ENCODE data around the gene HCRTR2.

DNA sequence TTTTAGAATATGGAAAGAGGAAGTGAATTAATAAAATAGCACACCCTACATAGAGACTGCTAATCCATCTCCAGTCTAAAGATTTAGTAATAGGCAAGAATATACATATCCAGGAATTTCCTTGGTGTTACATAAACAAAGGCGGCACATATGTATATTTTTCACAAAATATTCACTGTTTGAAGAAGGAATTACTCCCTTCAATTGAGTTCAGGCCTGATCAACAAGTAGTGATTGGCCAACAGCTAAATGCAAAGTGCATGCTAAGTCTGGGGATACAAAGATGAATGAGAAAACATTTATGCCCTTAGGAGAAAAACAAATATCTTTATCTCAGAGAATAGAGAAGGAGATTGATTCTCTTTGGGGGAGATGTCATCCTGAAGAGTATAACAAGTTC, 6.5 kb upstream of the HCRTR2 start:
- TF ChIP-seq GABPB1 (CRISPR knock-in tag; IDR thresholded peaks at IDR 0.05) (no peak), HMGA2 (CRISPR knock-in tag; IDR thresholded peaks at IDR 0.05) (no peak), PRRX2 (CRISPR knock-in tag; IDR thresholded peaks at IDR 0.05) (no peak), ZNF121 (CRISPR knock-in tag; IDR thresholded peaks at IDR 0.05) (no peak), TCF7 (CRISPR knock-in tag; IDR thresholded peaks at IDR 0.05; ENCODE audit: low read depth) (no peak), TEAD4 (CRISPR knock-in tag; IDR thresholded peaks at IDR 0.05) (no peak)
- TF ChIP-seq, protein P1, sequence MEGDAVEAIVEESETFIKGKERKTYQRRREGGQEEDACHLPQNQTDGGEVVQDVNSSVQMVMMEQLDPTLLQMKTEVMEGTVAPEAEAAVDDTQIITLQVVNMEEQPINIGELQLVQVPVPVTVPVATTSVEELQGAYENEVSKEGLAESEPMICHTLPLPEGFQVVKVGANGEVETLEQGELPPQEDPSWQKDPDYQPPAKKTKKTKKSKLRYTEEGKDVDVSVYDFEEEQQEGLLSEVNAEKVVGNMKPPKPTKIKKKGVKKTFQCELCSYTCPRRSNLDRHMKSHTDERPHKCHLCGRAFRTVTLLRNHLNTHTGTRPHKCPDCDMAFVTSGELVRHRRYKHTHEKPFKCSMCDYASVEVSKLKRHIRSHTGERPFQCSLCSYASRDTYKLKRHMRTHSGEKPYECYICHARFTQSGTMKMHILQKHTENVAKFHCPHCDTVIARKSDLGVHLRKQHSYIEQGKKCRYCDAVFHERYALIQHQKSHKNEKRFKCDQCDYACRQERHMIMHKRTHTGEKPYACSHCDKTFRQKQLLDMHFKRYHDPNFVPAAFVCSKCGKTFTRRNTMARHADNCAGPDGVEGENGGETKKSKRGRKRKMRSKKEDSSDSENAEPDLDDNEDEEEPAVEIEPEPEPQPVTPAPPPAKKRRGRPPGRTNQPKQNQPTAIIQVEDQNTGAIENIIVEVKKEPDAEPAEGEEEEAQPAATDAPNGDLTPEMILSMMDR (IDR thresholded peaks at IDR 0.05), result no peak
- TF ChIP-seq, protein P2, sequence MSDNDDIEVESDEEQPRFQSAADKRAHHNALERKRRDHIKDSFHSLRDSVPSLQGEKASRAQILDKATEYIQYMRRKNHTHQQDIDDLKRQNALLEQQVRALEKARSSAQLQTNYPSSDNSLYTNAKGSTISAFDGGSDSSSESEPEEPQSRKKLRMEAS (CRISPR knock-in tag; IDR thresholded peaks at IDR 0.05), result no peak
- TF ChIP-seq, protein P3, sequence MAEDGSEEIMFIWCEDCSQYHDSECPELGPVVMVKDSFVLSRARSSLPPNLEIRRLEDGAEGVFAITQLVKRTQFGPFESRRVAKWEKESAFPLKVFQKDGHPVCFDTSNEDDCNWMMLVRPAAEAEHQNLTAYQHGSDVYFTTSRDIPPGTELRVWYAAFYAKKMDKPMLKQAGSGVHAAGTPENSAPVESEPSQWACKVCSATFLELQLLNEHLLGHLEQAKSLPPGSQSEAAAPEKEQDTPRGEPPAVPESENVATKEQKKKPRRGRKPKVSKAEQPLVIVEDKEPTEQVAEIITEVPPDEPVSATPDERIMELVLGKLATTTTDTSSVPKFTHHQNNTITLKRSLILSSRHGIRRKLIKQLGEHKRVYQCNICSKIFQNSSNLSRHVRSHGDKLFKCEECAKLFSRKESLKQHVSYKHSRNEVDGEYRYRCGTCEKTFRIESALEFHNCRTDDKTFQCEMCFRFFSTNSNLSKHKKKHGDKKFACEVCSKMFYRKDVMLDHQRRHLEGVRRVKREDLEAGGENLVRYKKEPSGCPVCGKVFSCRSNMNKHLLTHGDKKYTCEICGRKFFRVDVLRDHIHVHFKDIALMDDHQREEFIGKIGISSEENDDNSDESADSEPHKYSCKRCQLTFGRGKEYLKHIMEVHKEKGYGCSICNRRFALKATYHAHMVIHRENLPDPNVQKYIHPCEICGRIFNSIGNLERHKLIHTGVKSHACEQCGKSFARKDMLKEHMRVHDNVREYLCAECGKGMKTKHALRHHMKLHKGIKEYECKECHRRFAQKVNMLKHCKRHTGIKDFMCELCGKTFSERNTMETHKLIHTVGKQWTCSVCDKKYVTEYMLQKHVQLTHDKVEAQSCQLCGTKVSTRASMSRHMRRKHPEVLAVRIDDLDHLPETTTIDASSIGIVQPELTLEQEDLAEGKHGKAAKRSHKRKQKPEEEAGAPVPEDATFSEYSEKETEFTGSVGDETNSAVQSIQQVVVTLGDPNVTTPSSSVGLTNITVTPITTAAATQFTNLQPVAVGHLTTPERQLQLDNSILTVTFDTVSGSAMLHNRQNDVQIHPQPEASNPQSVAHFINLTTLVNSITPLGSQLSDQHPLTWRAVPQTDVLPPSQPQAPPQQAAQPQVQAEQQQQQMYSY (CRISPR knock-in tag; IDR thresholded peaks at IDR 0.05), result no peak
- TF ChIP-seq, protein P4, sequence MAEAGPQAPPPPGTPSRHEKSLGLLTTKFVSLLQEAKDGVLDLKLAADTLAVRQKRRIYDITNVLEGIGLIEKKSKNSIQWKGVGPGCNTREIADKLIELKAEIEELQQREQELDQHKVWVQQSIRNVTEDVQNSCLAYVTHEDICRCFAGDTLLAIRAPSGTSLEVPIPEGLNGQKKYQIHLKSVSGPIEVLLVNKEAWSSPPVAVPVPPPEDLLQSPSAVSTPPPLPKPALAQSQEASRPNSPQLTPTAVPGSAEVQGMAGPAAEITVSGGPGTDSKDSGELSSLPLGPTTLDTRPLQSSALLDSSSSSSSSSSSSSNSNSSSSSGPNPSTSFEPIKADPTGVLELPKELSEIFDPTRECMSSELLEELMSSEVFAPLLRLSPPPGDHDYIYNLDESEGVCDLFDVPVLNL (CRISPR knock-in tag; IDR thresholded peaks at IDR 0.05; ENCODE audit: borderline replicate concordance, low read depth), result no peak
